WERI-Rb-1 (cell line): ENCODE results near the gene TRERF1.

ENCODE experiments used
- DNase-seq: peaks from one replicate; pipeline ENCODE4 v3.0.0-alpha.2; 2020
- H3K27ac ChIP-seq: fragments of 250-450 bp; sonication (Bioruptor Pico); 2 replicates; pipeline ENCODE4 v1.5.1; 2020; ENCODE audit warnings: mild to moderate bottlenecking, moderate library complexity
- H3K27me3 ChIP-seq: fragments of 250-450 bp; sonication (Bioruptor Pico); 2 replicates; pipeline ENCODE4 v1.5.1; 2021; ENCODE audit warnings: mild to moderate bottlenecking, low read depth, moderate library complexity; ENCODE audit not compliant: insufficient read depth, severe bottlenecking
- H3K36me3 ChIP-seq: fragments of 250-450 bp; sonication (Bioruptor Pico); 2 replicates; pipeline ENCODE4 v1.5.1; 2020; ENCODE audit warnings: mild to moderate bottlenecking, moderate library complexity
- H3K4me3 ChIP-seq: 2 replicates; pipeline ENCODE4 v1.5.1; 2011; ENCODE audit warnings: low read depth, mild to moderate bottlenecking, control low read depth, low read length
- H3K9me3 ChIP-seq: fragments of 250-450 bp; sonication (Bioruptor Pico); 2 replicates; pipeline ENCODE4 v1.5.1; 2021; ENCODE audit warnings: mild to moderate bottlenecking, moderate library complexity; ENCODE audit not compliant: severe bottlenecking
- CTCF ChIP-seq: IDR thresholded peaks from 2 replicates; pipeline ENCODE4 v1.5.1; 2011; ENCODE audit warnings: low read depth, mild to moderate bottlenecking, control low read depth, inconsistent platforms, low read length

The TRERF1 gene

GRCh38 chr6:42302411-42302810 is 149.3 kb downstream of the TRERF1 start:
- DNase-seq: no peak
- TF ChIP-seq CTCF: no peak

GRCh38 chr6:42301986-42302385 is 149.7 kb downstream of the TRERF1 start:
- no peak for DNase-seq
- Histone ChIP-seq H3K27ac (no peak overlapping the region), H3K4me3 (no peak overlapping the region), H3K9me3 (no peaks in the 10 kb centered on the region), H3K27me3 (no peaks in the 10 kb centered on the region), H3K36me3 (no peaks in the 10 kb centered on the region)
- no peak for TF ChIP-seq CTCF

More at GRCh38 chr6:42302411-42302810, 149.3 kb downstream of the TRERF1 start:
- H3K9me3 ChIP-seq: no peaks in the 10 kb centered on the region
- no peaks in the 10 kb centered on the region for H3K27me3 ChIP-seq
- H3K27ac ChIP-seq: no peak overlapping the region
- H3K36me3 ChIP-seq: no peaks in the 10 kb centered on the region
- no peak overlapping the region for H3K4me3 ChIP-seq

GRCh38 chr6:42300701-42301100 is 151.0 kb downstream of the TRERF1 start:
- peaks cover 5% of the 10 kb centered on the region; the same call in 1 of the 2 replicates for H3K36me3 ChIP-seq
- no peak for TF ChIP-seq CTCF
- DNase-seq: no peak

GRCh38 chr6:42300185-42300584 is 151.5 kb downstream of the TRERF1 start:
- Histone ChIP-seq H3K27ac (no peak overlapping the region), H3K9me3 (no peaks in the 10 kb centered on the region), H3K4me3 (no peak overlapping the region), H3K36me3 (peaks cover 5% of the 10 kb centered on the region; the same call in 1 of the 2 replicates), H3K27me3 (no peaks in the 10 kb centered on the region)
- no peak for TF ChIP-seq CTCF
- no peak for DNase-seq

More at GRCh38 chr6:42300701-42301100, 151.0 kb downstream of the TRERF1 start:
- Histone ChIP-seq H3K27me3 (no peaks in the 10 kb centered on the region), H3K9me3 (no peaks in the 10 kb centered on the region), H3K27ac (no peak overlapping the region), H3K4me3 (no peak overlapping the region)

GRCh38 chr6:42297661-42298060 is 154.1 kb downstream of the TRERF1 start:
- TF ChIP-seq CTCF: no peak
- DNase-seq: no peak
- Histone ChIP-seq H3K36me3 (peaks cover 5% of the 10 kb centered on the region; the same call in 1 of the 2 replicates), H3K4me3 (no peak overlapping the region), H3K9me3 (no peaks in the 10 kb centered on the region), H3K27ac (no peak overlapping the region), H3K27me3 (no peaks in the 10 kb centered on the region)

GRCh38 chr6:42296614-42297013 is 155.1 kb downstream of the TRERF1 start:
- Histone ChIP-seq H3K36me3 (peaks cover 5% of the 10 kb centered on the region; the same call in 1 of the 2 replicates), H3K4me3 (no peak overlapping the region), H3K9me3 (no peaks in the 10 kb centered on the region), H3K27me3 (no peaks in the 10 kb centered on the region), H3K27ac (no peak overlapping the region)
- no peak for TF ChIP-seq CTCF
- DNase-seq: no peak
